Erythroblast (primary cell): ENCODE data around the gene GMIP.

Experiments used
- GATA1 ChIP-seq: IDR thresholded peaks from 2 replicates; pipeline ENCODE4 v1.6.1; 2011; ENCODE audit warnings: low read depth, mild to moderate bottlenecking, control low read depth, low read length, moderate library complexity
- POLR2A ChIP-seq: IDR thresholded peaks from 2 replicates; pipeline ENCODE4 v1.6.1; 2011; ENCODE audit warnings: mild to moderate bottlenecking, low read length

- TF ChIP-seq POLR2A (no peak), GATA1 (no peak)
Observed at GRCh38 chr19:19656451-19657396, 13.3 kb upstream of the GMIP start.
